Inflammatory macrophage treated with lipopolysaccharide for 4 hours (primary cell): Measurements from ENCODE around the gene PDK2.
A peak's percentile ranks its signal among the peaks of the same experiment; 100 is the strongest.

Source experiments
- DNase-seq: peaks from one replicate; pipeline ENCODE4 v3.0.0-alpha.2; 2020

PDK2 gene

DNA sequence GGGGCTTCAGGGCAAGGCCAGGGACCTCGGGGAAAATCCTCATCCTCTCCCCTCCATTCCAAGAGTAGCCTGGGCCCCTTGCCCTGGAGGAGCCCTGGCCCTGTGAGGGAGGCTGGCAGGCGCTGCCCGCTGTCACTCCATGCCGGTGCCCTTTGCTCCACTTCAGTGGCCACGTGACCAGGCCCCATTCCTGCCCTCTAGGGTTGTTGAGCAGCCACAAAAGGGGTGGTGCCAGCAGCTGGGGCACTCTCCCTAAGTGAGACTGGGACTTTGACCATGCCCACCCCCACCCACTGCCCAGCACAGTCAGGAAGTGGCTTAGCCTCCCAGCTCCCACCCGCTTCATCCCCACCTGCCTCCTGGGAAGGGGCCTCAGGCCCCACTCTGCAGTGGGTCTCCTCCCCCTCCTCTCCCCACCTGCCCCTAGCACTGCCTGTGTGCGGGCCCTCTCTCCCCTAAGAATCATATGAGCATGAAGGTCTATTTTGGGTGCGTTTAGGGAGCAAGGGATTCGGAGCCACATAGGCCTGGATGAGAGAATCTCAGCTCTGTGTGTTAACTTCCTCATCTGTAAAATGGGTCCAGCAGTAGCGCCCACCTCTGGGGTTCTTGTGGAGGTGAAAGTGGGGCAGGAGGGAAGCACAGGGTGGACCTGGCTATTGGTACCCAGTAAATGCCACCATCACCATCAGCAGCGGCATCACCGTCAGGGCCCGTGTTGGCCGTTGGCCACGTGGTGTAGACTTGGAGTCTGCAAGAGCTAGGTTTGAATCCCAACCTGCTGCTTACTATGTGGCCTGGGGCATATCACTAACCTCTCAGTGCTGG lies 7.2 kb downstream of the PDK2 start:
- DNase-seq, result no peak

- no peak for DNase-seq
These were observed 8.1 kb downstream of the PDK2 start for GRCh38 chr17:50103252-50103651.

DNA sequence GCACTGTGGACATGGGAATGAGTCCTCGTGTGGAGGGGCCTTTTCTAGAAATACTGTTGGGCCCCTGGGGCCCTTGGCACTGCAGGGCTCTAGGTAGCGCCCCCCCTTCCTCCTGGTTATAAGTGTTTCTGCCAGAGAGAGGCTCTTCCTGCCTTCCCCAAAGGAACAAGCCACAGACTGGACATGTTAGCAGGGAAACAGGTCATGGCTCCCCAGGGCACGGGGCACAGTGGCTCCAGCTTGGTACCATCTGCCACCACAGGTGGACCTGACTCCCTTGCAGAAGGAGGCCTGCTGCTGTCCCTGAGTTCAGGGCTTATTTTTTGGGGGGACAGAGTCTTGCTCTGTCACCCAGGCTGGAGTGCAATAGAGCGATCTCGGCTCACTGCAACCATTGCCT lies 8.8 kb downstream of the PDK2 start:
- DNase-seq, result no peak

DNA sequence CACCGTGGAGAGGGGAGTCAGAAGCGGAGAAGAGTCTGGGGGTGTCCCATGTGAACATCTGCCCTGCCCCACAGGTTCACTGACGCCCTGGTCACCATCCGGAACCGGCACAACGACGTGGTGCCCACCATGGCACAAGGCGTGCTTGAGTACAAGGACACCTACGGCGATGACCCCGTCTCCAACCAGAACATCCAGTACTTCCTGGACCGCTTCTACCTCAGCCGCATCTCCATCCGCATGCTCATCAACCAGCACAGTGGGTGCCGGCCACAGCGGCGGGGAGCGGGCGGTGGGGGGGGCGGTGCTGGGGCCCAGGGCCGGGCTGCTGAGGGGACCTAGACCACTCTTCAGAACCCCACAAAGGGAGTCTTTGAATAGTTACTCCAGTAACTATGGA lies 10.7 kb downstream of the PDK2 start:
- no peak for DNase-seq

DNA sequence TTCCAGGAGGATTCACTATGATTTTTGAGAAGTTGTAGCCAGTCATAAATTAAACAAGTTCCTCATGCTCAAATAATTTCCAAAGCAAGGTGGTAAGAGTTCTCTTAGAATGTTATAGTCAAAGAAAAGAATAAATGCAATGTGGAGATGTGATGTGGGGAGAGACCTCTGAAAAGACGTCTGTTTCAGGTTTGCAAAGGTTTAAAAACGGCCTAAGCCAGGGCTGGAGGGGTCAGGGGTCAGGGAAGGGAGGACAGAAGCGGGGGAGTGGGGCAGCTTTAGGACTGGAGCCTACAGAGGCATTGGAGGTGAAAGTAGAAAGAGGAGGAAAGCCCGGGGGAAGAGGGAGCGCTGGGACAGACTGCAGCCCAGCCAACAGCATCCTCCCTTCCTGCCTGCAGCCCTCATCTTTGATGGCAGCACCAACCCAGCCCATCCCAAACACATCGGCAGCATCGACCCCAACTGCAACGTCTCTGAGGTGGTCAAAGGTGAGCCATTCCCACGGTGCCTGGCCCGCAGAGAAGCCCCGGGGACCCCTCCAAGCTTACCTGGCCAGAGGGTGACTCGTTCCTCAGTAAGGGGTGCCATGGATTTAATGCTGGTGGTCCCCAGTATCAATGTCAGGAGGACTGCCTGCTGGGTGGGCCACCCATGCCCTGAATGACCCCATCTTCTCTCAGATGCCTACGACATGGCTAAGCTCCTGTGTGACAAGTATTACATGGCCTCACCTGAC lies 11.4 kb downstream of the PDK2 start:
- DNase-seq, result no peak

DNA sequence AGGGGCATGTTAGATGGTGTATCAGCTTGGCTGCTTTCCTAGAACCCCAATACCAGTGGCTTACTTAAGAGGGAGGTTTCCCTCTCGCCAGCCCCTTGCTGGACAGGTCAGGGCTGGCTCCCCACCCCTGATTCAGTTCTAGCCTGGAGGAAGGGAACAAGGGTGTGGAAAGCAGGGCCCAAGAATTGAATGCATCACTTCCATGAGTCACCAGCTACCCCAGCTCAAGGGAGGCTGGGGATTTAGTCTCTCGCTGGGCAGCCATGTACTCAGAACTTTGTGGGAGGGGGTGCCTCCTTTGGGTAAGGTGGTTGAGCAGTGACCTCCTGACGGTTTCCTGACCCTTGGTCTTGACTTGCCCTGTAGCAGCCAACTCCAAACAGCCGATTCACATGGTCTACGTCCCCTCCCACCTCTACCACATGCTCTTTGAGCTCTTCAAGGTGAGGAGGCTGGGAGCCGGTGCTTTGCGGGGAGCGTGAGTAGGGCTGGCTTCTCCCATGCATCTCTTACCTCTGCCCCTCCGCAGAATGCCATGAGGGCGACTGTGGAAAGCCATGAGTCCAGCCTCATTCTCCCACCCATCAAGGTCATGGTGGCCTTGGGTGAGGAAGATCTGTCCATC lies 12.8 kb downstream of the PDK2 start:
- DNase-seq, result no peak

DNA sequence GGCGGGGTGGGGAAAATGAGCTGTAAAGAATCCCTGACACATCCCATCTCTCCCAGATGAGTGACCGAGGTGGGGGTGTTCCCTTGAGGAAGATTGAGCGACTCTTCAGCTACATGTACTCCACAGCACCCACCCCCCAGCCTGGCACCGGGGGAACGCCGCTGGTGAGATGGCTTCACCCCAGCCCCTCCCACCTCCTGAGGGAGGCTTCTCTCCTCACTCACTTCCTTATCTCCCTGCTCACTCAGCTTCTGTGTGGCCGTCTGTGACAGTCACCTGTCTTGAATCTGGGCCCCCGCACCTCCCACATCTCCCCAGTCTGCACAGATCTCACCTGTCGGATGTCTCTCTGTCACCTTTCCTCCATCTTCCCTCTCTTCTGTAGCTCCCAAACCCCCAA lies 13.4 kb downstream of the PDK2 start:
- DNase-seq, result no peak

- no peak for DNase-seq
These were observed 14.1 kb downstream of the PDK2 start for GRCh38 chr17:50109207-50109606.

DNA sequence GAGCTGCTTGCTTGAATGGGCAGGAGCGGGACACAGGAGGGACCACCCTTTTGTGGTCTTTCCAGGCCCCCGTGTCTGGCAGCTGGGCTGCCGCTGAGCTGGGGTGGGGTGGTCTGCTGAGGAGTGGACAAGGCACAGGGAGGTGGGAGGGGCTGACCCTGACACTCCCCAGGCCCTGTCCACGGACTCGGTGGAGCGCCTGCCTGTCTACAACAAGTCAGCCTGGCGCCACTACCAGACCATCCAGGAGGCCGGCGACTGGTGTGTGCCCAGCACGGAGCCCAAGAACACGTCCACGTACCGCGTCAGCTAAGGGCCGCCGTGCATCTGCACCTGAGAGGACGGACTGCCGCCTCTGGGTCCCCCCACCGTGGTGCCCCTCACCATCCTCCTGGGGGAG lies 14.6 kb downstream of the PDK2 start:
- DNase-seq, result no peak

GRCh38 chr17:50110591-50111349 lies 15.6 kb downstream of the PDK2 start:
- no peak for DNase-seq

- DNase-seq, result peak; percentile 8
These were observed 16.8 kb downstream of the PDK2 start for GRCh38 chr17:50111673-50112655.

- DNase-seq, result no peak
These were observed 17.5 kb downstream of the PDK2 start for GRCh38 chr17:50112694-50113093.

- no peak for DNase-seq
These were observed 18.6 kb downstream of the PDK2 start for GRCh38 chr17:50113624-50114320.

GRCh38 chr17:50114401-50114800 lies 19.2 kb downstream of the PDK2 start:
- DNase-seq, result no peak

DNA sequence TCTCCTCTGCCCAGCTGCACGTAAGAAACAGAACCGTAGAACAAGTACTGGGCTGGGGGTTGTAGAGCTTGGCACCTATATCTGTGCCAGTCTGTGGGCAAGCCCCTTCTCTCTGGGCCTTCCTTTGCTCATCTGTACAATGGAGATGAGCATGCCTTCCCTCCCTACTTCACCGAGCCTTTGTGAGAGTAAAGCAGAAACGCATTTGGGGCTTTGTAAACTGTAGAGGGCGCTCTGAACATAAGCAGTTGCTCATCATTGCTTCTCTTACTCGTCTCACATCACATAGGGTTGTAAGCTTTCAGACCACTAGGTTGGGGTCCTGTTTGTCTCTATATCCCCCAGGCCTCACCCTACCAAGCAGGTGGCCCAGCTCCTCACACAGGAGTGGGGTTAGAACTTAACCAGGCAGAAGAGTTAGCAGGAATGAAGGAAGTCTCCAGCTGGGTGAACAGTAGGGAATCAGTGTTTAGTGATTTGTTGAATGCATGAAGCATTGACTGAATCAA lies 19.8 kb downstream of the PDK2 start:
- DNase-seq, result peak; percentile 82

GRCh38 chr17:50115756-50116155 lies 20.6 kb downstream of the PDK2 start:
- DNase-seq, result no peak

- DNase-seq, result peak; percentile 24
These were observed 22.3 kb downstream of the PDK2 start for GRCh38 chr17:50117202-50118051.

- DNase-seq, result no peak
These were observed 23.1 kb downstream of the PDK2 start for GRCh38 chr17:50118076-50118827.

DNA sequence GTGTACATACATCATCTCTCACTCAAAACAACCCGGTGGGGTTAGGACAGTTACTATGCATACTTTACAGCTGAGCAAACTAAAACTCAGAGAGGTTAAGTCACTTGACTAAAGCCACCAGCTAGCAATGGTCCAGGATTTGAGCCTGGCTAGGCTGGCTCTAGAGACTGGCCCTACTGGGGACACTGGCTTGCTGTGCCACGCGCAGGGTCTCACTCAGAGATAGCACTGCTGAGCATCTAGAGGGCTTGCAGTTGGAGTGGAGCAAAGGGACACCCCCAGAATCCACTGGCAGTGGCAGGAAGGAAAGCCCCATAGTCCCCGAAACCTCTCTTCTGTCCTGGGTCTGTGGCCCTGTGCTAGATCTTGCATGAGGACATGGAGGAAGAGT lies 23.7 kb downstream of the PDK2 start:
- no peak for DNase-seq
